GM06990 (cell line): Measurements from ENCODE around the gene PSMA5.
A peak's percentile ranks its signal among the peaks of the same experiment; 100 is the strongest.

Source experiments
- DNase-seq: peaks from one replicate; pipeline ENCODE4 v3.0.0-alpha.2; 2011; ENCODE audit not compliant: insufficient read length; ENCODE audit errors: extremely low read depth
- H3K27me3 ChIP-seq: replicated peaks from 2 replicates; pipeline ENCODE4 v1.6.0; 2011; ENCODE audit warnings: low read length; ENCODE audit not compliant: control insufficient read depth, insufficient read depth
- H3K36me3 ChIP-seq: 2 replicates; pipeline ENCODE4 v1.5.1; 2011; ENCODE audit warnings: low read length; ENCODE audit not compliant: control insufficient read depth, insufficient read depth
- H3K4me3 ChIP-seq: replicated peaks from 2 replicates; pipeline ENCODE4 v1.5.1; 2011; ENCODE audit warnings: low read depth, mild to moderate bottlenecking, control low read depth, low read length
- CTCF ChIP-seq: IDR thresholded peaks from 2 replicates; pipeline ENCODE4 v1.5.1; 2011; ENCODE audit warnings: low read length, control low read depth, mild to moderate bottlenecking, inconsistent platforms; ENCODE audit not compliant: insufficient read depth, poor library complexity, severe bottlenecking

The PSMA5 gene

GRCh38 chr1:109400035-109400655 is 26.1 kb downstream of the PSMA5 start:
- Histone ChIP-seq H3K4me3 (no peak overlapping the region), H3K36me3 (peaks cover 4% of the 10 kb centered on the region), H3K27me3 (no peaks in the 10 kb centered on the region; the same call in 1 of the 2 replicates)
- no peak for DNase-seq
- no peak for TF ChIP-seq CTCF

- Histone ChIP-seq H3K27me3 (no peaks in the 10 kb centered on the region; the same call in 1 of the 2 replicates), H3K36me3 (peaks cover 4% of the 10 kb centered on the region), H3K4me3 (no peak overlapping the region)
- DNase-seq, result no peak
- peak; percentile 25 for TF ChIP-seq CTCF
These were observed 26.8 kb downstream of the PSMA5 start for GRCh38 chr1:109399326-109399957.

- H3K27me3 ChIP-seq, result no peaks in the 10 kb centered on the region; the same call in 1 of the 2 replicates
- peaks cover 4% of the 10 kb centered on the region for H3K36me3 ChIP-seq
- DNase-seq, result no peak
- peak overlapping the region; percentile 18 for H3K4me3 ChIP-seq
- no peak for TF ChIP-seq CTCF
These were observed 27.7 kb downstream of the PSMA5 start for GRCh38 chr1:109398343-109399225.

- no peaks in the 10 kb centered on the region; the same call in 1 of the 2 replicates for H3K27me3 ChIP-seq
- DNase-seq, result peak; percentile 56
- no peak for TF ChIP-seq CTCF
- peak within 1 kb of the TSS; percentile 18 for H3K4me3 ChIP-seq
- peaks cover 2% of the 10 kb centered on the region for H3K36me3 ChIP-seq
These were observed 28.5 kb downstream of the PSMA5 start, which contains the start of gene SORT1 for GRCh38 chr1:109397581-109398342. TSS of gene SORT1 (minus strand) at chr1:109397918. CDS start at chr1:109397892, 26 bp downstream.

- no peak for DNase-seq
- Histone ChIP-seq H3K4me3 (peak overlapping the region; percentile 18), H3K27me3 (no peaks in the 10 kb centered on the region; the same call in 1 of the 2 replicates), H3K36me3 (peaks cover 2% of the 10 kb centered on the region)
- TF ChIP-seq CTCF, result no peak
These were observed 29.2 kb downstream of the PSMA5 start for GRCh38 chr1:109396871-109397580.
